ENCODE results near the gene CNTN5. TPM values are rescaled to one million over a fixed set of nuclear protein-coding genes. Genes with fewer than 3 reads are reported as not detected.

The CNTN5 gene
- polyA plus RNA-seq, 12 donors = 3.0 to 8.7 (median 5.2) TPM; not detected in 2

- DNase-seq = no peak
These were observed 1073.5 kb downstream of the CNTN5 start for GRCh38 chr11:100094121-100094865.

GRCh38 chr11:100095809-100096208 is 1075.1 kb downstream of the CNTN5 start:
- DNase-seq = no peak

GRCh38 chr11:100098560-100098959 is 1077.8 kb downstream of the CNTN5 start:
- DNase-seq = no peak

- DNase-seq = no peak
These were observed 1084.7 kb downstream of the CNTN5 start for GRCh38 chr11:100105255-100105981.

DNA sequence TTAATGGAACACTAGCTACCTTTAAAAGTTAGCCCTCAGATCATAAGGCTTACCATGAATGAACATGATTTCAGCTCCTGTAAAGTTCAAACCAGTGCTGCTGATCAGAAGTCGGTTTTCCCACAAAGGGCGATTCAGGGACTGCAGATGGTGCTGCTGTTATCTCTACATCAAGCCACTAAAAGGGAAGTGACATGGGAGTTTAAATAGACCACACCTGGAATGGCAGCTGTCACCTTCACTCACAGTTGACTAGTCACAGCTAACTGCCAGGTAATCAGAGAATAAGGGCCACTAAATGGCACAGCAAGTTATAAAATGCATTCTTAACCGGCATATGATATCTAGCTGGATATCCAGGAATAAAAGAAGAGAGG is 1085.2 kb downstream of the CNTN5 start:
- no peak for DNase-seq

DNA sequence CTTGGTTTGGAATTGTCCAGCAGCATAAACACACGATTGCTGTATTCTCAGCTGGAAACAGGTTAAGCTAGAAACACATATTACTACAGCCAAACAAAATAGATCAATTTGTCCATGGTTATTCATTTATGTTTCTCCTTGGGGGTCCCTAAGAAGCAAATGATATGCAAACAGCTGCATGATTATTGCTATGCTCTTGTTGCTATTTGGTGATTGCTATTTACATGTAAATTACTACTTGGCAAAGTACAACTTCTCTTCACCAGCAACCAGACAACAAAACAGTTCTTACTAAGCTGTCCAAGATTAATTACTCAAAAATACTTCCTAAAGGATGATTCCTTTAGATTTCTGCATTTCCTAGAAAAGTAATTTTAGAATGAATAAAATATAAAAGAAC is 1098.4 kb downstream of the CNTN5 start:
- no peak for DNase-seq

DNA sequence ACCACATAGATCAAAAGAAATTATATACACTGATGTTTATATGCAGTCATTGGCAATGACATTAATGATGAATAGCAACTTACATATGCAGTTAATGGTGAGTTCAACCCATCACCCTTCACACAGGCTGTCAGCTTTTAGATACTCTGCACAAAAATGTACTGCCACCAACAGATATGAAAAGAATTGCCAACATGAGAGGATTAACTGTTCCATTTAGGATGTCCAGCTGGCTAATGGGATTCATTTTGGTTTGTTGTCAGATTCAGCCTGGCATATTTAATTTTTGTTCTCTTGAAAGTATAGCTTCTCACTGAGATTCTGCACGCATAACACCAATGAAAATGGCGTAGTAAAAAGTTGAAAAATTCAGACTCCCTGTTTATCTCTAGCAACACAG is 1112.4 kb downstream of the CNTN5 start:
- DNase-seq = no peak

GRCh38 chr11:100141201-100141600 is 1120.5 kb downstream of the CNTN5 start:
- no peak for DNase-seq

DNA sequence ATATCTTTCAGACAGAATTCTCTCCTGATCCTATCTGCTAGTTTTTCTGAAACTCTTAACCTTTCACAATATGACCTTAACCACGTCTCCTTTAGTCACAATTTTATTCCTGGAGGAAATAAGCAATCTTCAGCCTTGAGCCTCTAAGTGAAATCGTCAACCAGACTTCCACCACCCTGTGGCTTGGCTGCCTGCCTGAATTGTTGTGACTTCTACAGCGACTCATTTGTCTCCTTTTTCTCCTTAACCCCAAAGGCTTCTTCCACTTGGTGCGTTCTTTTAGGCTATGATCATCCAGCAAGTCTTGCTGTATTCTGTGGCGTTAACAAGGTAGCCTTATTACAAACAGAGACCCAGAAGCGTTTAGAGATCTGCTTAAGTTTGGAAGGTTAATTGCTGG is 1131.2 kb downstream of the CNTN5 start:
- no peak for DNase-seq

GRCh38 chr11:100152766-100153165 is 1132.0 kb downstream of the CNTN5 start:
- no peak for DNase-seq

- no peak for DNase-seq
These were observed 1142.7 kb downstream of the CNTN5 start for GRCh38 chr11:100163471-100163870.

- DNase-seq = no peak
These were observed 1154.1 kb downstream of the CNTN5 start for GRCh38 chr11:100174881-100175280.

GRCh38 chr11:100176456-100176855 is 1155.7 kb downstream of the CNTN5 start:
- no peak for DNase-seq

DNA sequence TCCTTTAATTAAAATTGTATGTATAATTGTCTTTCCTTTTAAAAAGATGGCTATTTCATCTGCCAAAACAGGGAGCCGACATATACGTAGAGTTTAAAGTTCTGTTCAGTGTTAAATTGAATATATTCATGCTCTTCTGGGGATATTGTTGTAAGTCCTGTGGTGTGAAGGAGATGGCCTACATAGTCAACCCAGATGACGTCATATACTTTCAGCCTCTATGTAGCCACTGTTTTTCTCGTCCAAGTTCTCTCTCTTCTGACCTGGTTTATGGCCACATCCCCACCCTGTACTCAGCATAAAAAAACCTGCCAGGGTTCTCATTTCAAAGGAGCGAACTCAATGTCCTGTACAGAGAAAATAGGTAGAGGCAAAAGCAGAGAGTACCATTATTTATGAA is 1156.9 kb downstream of the CNTN5 start:
- no peak for DNase-seq

DNA sequence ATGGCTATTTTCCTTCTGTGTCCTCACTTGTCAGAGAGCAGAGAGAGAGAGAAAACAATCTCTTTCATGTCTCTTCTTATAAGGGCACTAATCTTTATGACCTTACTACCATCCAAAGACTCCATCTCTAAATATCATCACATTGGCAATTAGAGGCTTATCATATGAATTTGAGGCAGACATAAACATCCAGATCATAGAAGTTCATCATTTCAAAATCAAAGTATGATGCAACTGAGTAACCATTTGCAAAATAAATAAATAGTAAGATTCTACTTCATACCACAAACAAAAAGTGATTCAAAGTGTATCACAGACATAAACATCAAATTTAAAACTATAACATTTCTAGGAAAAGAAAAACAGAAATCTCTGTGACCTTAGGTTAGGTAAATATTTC is 1161.6 kb downstream of the CNTN5 start:
- no peak for DNase-seq

DNA sequence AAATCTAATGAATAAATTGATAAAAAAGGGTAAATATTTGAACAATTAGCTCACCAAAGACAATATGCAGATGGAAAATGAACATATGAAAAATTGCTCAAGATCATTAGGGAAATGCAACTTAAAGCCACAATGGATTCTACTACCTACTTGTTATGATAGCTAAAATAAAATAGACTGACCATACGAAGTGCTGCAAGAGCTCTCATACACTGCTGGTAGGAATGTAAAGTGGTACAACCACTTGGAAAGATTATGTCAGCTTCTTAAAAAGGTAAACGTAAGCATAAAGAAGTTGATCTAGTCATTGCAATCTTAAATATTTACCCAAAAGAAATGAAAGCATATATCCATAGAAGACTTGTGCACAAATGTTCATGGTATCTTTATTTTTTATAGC is 1162.2 kb downstream of the CNTN5 start:
- no peak for DNase-seq

- DNase-seq = no peak
These were observed 1164.8 kb downstream of the CNTN5 start for GRCh38 chr11:100185588-100185987.

DNA sequence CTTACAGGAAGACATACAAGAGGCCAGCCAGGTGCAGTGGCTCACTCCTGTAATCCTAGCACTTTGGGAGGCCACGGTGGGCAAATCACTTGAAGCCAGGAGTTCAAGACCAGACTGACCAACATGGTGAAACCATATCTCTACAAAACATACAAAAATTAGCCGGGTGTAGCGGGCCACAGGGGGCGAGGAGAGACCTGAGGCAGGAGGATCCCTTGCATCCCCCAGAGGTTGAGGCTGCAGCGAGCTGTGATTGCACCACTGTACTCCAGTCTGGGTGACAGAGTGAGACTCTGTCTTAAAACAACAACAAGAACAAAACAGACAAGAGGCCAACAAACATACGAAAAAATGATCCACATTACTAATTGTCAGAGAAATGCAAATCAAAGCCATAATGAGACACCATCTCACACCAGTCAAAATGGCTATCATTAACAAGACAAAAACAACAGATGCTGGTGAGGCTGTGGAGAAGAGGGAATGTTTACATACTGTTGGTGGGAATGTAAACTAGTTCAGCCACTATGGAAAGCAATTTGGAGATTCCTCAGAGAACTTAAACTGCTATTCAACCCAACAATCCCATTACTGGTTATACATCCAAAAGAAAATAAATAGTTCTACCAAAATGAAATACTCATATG is 1167.5 kb downstream of the CNTN5 start:
- DNase-seq = no peak

DNA sequence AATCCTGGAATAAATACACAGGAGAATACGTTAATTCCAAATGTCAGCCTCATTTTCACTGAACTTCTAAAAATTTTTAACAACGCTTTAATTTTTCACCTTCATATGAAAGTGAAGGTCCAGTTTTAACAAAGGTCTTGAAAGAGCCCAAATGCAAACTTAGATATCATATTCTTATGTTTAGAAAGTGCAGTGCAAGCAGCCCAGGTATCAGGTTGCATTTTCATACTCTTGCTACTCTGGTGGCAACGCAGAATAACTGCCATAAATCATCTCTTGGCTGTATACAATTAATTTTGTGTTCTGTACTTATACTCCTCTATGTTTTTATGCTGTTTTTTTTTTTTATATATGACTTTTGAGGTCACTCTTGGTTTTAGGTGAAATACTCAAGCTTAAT is 1169.6 kb downstream of the CNTN5 start:
- no peak for DNase-seq

- no peak for DNase-seq
These were observed 1171.4 kb downstream of the CNTN5 start for GRCh38 chr11:100192181-100192580.

- peak; percentile 8 for DNase-seq
These were observed 1183.0 kb downstream of the CNTN5 start for GRCh38 chr11:100203789-100204188.

- DNase-seq = no peak
These were observed 1185.2 kb downstream of the CNTN5 start for GRCh38 chr11:100205926-100206325.

DNA sequence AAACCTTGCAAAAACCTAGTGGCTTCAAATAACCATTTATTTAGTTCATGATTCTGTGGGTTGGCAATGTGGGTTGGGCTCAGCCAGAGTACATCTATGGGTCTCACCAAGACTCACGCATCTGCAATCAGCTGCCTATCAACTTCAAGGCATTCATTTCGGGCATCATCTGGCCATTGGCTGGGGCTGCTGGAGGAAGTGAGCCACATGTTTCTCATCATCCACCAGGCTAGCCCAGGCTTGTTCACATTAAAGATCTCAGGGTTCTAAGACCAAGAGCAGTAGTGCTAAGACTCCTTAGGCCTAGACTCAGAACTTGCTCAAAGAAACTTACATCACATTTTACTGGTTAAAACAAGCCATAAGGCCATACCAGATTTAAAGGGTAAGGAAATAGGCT is 1187.5 kb downstream of the CNTN5 start:
- no peak for DNase-seq
